ENCODE results near the gene PREB. TPM values are rescaled to one million over a fixed set of nuclear protein-coding genes. Genes with fewer than 3 reads are reported as not detected.

Gene PREB
- total RNA-seq, 4 donors from 2014 or later: 40.0 to 55.3 (median 47.1) TPM

GRCh38 chr2:27170581-27171337 is 36.3 kb upstream of the PREB start:
- Histone ChIP-seq H3K4me3 (no peak overlapping the region), H3K27ac (no peak overlapping the region), H3K9me3 (no peaks in the 10 kb centered on the region), H3K27me3 (peaks cover 15% of the 10 kb centered on the region), H3K36me3 (no peaks in the 10 kb centered on the region), H3K4me1 (peaks cover 3% of the 10 kb centered on the region)
- DNase-seq (ENCODE audit: low spot score in 2 of 2): no peak
- WGBS: 76% methylated on average over 6 of the region's 6 CpGs
- TF ChIP-seq EP300 (IDR thresholded peaks at IDR 0.05) (no peak), POLR2AphosphoS5 (IDR thresholded peaks at IDR 0.05) (no peak), CTCF (IDR thresholded peaks at IDR 0.05) (no peak), POLR2A (IDR thresholded peaks at IDR 0.05) (no peak)

- Histone ChIP-seq H3K27ac (no peak overlapping the region), H3K4me1 (peaks cover 2% of the 10 kb centered on the region), H3K4me3 (no peak overlapping the region), H3K27me3 (no peaks in the 10 kb centered on the region), H3K36me3 (no peaks in the 10 kb centered on the region), H3K9me3 (no peaks in the 10 kb centered on the region)
- 82% methylated on average over 8 of the region's 8 CpGs for WGBS
- DNase-seq (ENCODE audit: low spot score in 2 of 2): peak in 1 of 2 donors; percentile 49
- no peak for TF ChIP-seq POLR2AphosphoS5 (IDR thresholded peaks at IDR 0.05)
- TF ChIP-seq CTCF (IDR thresholded peaks at IDR 0.05): no peak
- no peak for TF ChIP-seq POLR2A (IDR thresholded peaks at IDR 0.05)
- no peak for TF ChIP-seq EP300 (IDR thresholded peaks at IDR 0.05)
Measured at GRCh38 chr2:27164960-27165763, 30.7 kb upstream of the PREB start.

GRCh38 chr2:27162151-27163121 is 28.0 kb upstream of the PREB start:
- WGBS: 85% methylated on average over 15 of the region's 15 CpGs
- Histone ChIP-seq H3K9me3 (no peaks in the 10 kb centered on the region), H3K36me3 (no peaks in the 10 kb centered on the region), H3K27me3 (no peaks in the 10 kb centered on the region), H3K4me1 (no peaks in the 10 kb centered on the region), H3K27ac (no peak overlapping the region), H3K4me3 (no peak overlapping the region)
- peak in 1 of 2 donors; percentile 27 for DNase-seq (ENCODE audit: low spot score in 2 of 2)
- no peak for TF ChIP-seq POLR2A (IDR thresholded peaks at IDR 0.05)
- no peak for TF ChIP-seq CTCF (IDR thresholded peaks at IDR 0.05)
- TF ChIP-seq EP300 (IDR thresholded peaks at IDR 0.05): no peak
- TF ChIP-seq POLR2AphosphoS5 (IDR thresholded peaks at IDR 0.05): no peak

- Histone ChIP-seq H3K36me3 (no peaks in the 10 kb centered on the region), H3K27ac (no peak overlapping the region), H3K9me3 (no peaks in the 10 kb centered on the region), H3K4me1 (no peaks in the 10 kb centered on the region), H3K27me3 (no peaks in the 10 kb centered on the region), H3K4me3 (no peak overlapping the region)
- peak in 1 of 2 donors; percentile 8 for DNase-seq (ENCODE audit: low spot score in 2 of 2)
- no peak for TF ChIP-seq CTCF (IDR thresholded peaks at IDR 0.05)
- TF ChIP-seq POLR2A (IDR thresholded peaks at IDR 0.05): no peak
- TF ChIP-seq EP300 (IDR thresholded peaks at IDR 0.05): no peak
- TF ChIP-seq POLR2AphosphoS5 (IDR thresholded peaks at IDR 0.05): no peak
- WGBS: 81% methylated on average over 9 of the region's 9 CpGs
Measured at GRCh38 chr2:27160191-27160590, 25.8 kb upstream of the PREB start.
